NOMO-1 (cell line): ENCODE data around the gene TOP2A.

Source experiments
- DNase-seq, 2 experiments: peaks; one replicate each; lab custom pipeline; 2025; ENCODE audit not compliant: unreplicated experiment in 2 of 2; lab: John Stamatoyannopoulos, UW

TOP2A gene

GRCh38 chr17:40348136-40348504, 69.6 kb downstream of the TOP2A start:
- no peak for DNase-seq

DNA sequence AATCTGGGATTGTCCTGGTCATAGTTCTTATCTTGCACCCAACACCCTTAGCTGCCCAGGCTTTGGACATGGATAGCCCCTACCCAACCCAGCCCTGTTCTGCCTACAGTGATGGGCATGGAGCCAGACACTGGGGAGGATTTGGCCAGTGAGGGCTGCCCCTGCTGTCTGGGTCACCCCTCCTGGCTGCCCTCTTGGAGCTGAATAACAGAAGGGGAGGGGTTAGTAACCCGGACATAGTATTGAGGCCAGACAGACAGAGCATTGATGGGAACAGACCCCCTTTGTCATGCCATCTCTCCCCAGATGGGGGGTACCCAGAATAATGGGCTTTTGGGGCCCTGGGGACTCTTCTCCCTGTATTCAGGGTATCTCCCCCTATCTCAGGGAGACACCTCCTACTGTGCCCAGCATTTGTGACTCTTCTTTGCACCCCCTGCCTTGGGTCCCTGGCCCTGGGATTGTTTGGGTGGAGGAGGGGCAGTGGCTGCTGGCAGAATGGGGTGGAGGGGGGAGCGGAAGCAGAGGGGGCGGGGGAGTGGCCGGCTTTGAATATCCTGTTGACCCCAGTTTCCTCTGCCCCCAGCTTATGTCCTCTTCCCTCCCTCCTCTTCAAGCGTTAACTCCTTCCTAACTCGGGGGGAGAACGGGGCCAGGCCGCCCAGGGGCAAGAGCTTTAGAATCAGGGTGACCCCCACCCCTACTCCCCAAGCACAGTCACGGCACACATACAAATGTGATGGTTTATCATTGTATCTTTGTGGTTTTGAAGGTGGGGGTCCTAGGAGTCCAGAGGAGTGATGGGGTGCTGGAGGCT, 70.2 kb downstream of the TOP2A start:
- DNase-seq = no peak

DNA sequence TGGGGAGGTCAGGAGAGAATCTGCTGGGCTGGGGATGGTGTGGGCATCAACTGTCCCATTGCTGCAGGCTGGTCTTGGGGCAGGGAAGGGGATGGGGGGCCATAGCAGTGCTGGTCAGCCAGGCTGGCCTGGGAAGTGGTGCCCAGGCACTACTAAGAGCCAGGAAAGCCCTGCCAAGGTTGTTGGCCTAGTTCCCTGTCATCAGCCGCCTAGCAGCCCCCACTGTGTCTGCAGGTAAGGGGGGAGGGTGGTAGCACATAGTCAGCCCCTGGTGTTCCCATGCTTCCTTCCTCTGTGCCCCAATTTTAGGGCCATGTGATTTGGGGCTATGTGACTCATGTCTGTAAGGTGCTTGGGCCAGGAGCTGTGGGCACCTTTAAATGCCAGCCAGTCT, 70.9 kb downstream of the TOP2A start:
- no peak for DNase-seq

DNA sequence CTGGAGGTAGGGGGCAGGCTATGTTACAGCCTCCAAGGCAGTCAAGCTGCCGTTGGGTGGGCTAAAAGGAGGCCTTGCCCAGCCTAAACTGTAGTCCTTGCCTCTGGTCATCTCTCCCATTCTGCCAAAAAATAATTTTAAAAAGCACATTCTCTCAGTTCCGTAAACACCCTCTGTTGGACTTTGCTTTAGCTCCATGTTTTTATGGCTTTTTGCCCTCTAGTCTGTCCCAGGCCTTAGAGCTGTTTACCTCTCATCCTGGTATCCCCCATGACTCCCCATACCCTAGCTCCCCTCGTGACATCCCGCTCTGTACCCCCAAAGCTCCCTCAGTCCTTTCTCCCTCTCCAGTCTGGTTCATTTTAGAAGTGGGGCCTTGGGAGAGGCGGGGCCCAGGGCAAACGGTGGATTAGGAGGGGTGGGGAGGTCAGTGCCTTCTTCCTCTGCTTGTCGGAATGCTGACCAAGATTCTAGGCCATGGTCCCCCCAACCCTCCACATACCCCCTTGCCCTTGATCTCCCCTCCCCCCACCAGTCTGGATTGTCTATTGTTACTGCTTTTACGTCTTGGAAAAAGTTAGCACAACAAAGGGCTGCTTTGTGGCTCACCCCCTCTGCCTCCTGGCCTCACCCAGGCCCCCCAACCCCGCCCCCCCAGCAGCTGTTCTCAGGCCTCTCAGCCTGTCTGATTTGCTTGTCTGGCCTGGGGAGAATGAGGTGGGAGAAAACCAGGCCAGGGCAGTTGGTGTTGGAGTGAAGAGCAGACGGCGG, 71.5 kb downstream of the TOP2A start:
- no peak for DNase-seq

- DNase-seq = no peak
Measured at GRCh38 chr17:40345161-40345993, 72.3 kb downstream of the TOP2A start.

DNA sequence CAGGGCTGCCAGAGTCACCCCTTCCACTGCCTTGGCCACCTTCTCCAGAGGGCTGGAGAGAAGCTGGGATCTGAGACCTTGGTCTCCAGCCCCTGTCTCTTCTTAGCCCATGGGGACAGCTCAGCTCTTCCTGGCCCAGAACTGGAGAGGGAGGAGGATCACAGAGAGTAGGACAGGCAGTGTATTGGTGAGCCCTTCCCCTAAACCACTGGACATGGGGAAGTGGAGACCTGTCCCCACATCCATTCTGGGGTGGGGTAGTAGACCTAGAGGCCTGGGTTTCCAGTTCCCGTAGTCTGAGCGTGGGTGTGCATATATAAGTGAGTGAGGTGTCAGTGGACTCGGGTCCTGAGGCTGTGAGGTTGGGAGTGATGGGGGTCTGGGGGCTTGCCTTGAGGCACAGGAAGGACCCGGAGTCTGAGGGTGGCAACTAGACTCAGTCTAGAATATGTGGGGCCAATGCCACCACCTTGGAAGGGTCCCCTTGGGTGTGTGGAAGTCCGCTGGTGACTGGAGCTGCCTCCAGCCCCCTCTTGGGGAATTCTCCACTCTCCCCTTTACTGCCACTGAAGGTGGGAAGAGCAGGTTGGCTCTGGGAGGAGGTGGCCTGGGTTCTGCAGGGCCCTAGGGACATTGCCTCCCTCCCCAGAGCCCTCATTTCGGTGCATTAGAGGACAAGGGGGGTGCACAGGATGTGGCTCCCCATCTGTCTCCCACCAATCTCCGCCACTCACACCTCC, 73.1 kb downstream of the TOP2A start:
- DNase-seq = no peak

DNA sequence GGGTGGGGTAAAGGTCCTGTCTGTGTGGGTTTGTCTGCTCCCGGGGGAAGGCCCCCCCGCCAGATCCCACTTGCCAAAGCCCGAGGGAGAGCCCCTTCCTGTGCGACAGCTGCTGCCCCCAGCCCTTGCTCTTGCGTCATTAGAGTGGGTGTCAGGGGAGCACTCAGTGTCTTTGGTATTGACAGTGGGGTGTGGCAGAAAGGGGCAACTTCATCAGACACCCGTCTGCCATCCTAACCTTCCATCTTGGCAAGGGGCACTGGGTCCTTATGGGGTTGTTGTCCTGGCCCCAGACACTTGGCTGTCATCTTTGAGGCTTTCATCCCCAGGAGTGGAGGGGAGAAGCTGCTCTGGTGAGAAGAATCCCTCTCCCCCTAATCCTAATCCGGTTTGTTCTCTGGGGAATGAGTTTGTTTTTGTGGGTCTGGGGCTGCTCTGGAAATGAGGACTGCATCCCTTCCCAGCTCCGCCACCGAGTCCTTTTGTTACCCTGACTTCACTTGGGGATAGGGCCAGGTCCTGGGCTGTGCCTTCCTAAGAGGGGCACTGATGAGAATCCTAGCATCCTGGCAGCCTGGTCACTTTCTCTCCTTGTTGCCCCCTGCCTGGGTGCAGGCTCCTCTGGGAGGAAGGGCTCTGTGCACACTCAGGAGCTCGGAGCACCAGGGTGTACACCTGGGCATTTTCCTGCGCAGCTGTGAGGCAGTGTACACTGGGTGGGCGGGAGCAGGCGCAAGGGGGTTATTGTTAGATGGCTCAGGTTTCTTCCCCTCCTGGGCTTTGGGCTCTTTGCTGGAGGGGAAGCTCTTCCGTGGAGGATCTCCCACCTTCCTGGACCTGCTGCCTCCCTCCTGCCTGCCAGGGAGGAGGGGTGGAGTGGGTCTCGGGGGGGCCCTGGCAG, 74.2 kb downstream of the TOP2A start:
- no peak for DNase-seq

GRCh38 chr17:40342504-40343218, 75.0 kb downstream of the TOP2A start:
- DNase-seq = no peak

- no peak for DNase-seq
Measured at GRCh38 chr17:40341808-40342503, 75.7 kb downstream of the TOP2A start.

DNA sequence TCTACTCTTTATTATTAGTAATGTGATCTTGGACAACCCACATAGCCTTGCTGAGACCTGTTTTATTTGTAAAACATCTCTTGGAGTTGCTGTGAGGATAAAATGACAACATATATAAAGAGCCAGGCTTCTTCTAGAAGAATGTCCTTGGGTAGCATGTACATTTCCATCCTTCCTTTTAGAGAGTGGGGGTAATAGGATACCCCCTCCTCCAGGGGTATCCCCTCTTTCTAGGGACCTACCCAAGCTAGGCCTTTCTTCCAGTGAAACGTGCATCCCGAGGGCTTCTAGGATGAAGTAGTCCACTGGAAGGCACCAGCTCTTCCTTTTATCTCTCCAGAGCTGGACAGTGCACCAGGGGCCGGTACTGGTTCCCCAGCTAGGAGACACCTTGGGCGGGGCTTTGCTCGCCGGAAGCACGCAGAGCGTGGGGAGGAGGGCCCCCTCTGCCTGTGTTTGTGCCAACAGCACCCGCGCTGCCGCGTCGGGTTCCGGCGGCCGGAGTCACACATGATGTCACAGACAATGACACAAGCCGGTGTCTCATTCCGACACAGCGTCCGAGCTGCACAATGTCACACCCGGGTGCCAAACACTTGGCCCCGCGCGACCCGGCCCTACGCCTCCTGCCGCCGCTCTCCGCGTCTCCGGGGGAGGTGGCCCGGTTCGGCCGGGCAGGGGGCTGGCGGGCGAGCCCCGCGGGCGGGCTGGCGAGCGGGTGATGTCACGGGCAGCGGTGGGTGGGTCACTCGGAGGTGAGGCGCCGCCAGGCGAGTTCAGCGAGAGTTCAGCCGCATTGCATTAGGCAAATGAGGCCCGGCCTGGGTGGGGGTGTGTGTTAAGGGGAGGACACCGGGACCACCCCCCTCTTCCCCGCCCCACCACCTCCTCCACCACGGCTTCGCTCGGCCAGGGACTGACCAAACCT, 76.6 kb downstream of the TOP2A start:
- peak; percentile 76 to 86 for DNase-seq

- no peak for DNase-seq
Measured at GRCh38 chr17:40340327-40340726, 77.4 kb downstream of the TOP2A start.

DNA sequence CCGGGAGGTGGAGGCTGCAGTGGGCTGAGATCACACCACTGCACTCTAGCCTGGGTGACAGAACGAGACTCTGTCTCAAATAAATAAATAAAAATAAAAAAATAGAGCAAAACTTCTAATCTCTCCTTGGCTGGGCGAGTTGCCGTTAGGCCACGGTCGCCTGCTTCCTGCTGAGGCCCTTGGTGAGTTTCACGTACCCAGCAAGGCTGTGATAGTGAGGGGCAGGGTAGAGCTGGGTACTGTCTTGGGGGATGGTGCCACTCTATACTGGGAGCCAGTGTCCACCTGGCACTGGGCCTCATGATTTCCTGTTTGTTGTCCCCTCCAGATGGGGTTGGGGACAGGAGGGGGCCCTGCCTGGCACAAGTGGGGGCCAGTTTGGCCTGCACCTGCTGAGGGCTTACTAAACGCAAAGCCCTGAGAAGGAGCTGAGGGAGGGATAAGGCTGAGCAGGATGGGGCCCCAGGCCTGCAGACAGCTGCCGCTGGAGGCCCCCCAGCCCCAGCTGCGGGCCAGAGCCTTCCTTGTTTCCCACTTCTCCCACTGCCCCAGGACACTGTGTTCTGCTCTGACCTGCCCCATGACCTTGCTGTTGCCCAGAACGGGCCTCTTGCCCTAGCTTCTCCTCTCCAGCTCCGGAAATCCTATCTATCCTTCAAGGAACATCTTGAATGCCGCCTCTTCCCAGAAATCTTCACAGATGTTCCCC, 78.6 kb downstream of the TOP2A start:
- DNase-seq = no peak
